ENCODE data around the gene AFAP1.

AFAP1 gene

GRCh38 chr4:7853271-7853670 is 86.4 kb downstream of the AFAP1 start:
- DNase-seq (ENCODE audit: extremely low spot score, insufficient read length, low read depth) (no peak), FAIRE-seq (no peak)

GRCh38 chr4:7852568-7853185 is 87.0 kb downstream of the AFAP1 start:
- no peak for DNase-seq (ENCODE audit: extremely low spot score, insufficient read length, low read depth)

GRCh38 chr4:7850489-7850888 is 89.2 kb downstream of the AFAP1 start:
- DNase-seq (ENCODE audit: extremely low spot score, insufficient read length, low read depth) (no peak), FAIRE-seq (no peak)

More at GRCh38 chr4:7852568-7853185, 87.0 kb downstream of the AFAP1 start:
- no peak for FAIRE-seq

GRCh38 chr4:7847206-7847605 is 92.5 kb downstream of the AFAP1 start:
- no peak for DNase-seq (ENCODE audit: extremely low spot score, insufficient read length, low read depth)
- no peak for FAIRE-seq

DNA sequence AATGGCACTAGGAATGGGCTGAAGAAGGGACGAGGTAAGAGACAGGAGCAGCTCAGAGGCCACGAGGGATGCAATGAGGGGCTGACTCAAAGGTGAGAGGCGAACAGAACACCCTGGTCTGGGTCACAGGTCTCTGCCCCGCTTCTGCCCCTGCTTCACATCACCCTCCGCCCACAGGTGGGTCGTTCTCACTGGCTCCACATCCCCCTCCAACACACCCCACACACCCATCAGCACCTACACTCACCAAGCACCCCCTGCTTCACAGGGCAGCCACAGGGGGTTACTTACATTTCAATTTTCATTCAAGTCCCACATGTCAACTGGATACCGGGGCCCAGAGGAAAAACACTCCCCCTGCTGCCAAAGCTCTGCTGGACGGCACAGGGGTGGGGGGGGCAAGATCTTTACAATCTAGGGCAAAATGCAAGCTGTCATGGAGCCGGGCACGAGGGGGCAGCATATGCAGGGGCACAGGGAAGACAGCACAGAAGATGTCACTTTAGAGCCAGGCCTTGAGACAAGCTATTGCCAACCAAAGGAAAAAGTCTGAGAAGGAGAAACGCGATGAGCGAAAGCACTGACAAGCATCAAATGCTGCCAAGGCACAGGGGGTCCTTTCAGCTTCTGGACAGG is 94.0 kb downstream of the AFAP1 start:
- no peak for DNase-seq (ENCODE audit: extremely low spot score, insufficient read length, low read depth)
- no peak for FAIRE-seq

- DNase-seq (ENCODE audit: extremely low spot score, insufficient read length, low read depth): no peak
- FAIRE-seq: no peak
These were observed 95.1 kb downstream of the AFAP1 start for GRCh38 chr4:7844594-7844991.

- DNase-seq (ENCODE audit: extremely low spot score, insufficient read length, low read depth) (peak; percentile 18), FAIRE-seq (peak; percentile 70)
These were observed 95.6 kb downstream of the AFAP1 start for GRCh38 chr4:7843831-7844593.

DNA sequence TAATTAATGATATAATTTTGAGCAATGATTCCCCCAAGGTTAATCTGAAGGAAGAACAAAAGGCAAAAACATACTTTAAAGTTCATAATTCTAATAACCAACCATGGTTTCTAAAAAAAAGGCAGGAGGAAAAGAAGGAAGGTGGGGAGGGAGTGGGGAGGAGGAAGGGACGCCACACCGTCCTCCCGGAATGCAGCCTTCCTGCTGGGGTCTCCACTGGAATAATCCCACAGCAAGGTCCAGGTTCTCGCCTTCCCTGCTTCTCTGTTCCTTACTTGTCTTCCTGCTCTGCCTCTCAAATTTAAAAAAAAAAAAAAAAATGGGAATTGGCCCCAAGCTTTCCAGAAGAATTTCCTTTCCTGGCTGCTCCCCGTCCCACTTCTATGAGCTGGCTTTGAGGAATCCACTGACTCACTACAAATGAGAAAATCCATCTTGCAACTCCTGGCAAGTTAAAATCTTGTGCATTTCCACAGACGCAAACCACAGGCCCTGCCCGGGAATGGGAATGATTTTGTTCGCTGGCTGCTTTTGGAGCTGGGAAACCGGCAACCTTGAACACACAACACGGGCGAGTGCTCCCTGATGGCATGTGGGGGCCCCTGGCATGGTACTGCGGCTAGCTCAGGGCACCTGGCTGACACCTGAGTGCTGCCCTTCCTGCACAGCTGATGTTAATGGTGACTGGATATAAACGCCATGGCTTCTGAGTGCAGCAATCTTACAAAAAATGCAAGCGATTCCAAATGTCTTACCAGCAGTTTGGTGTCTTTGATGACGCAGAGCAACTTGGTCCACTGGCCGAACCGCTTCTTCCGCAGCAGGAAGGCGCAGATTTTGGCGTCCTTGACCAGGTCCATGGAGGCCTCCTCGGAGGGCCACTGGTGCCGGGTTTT is 97.0 kb downstream of the AFAP1 start:
- DNase-seq (ENCODE audit: extremely low spot score, insufficient read length, low read depth) (no peak), FAIRE-seq (no peak)

- FAIRE-seq (no peak), DNase-seq (ENCODE audit: extremely low spot score, insufficient read length, low read depth) (no peak)
These were observed 97.8 kb downstream of the AFAP1 start for GRCh38 chr4:7841894-7842293.

DNA sequence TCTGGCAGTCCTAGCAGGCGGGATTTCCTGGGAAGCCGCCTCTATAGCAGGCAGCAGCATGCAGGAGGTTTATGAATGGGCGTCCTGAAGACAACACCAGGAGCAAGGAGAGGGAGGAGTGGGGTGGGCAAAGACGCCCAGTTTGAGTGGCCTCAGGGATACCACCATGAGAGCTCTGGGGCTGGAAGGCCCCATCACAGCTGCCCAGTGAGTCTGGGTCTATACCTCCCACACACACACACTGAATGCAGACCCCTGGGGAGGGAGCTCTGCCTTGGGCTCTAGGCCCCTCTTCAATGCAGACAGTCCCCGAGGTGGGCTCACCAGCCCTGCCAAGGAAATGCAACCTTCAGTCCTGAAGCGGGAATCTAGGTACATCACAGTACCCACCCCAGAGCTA is 98.6 kb downstream of the AFAP1 start:
- DNase-seq (ENCODE audit: extremely low spot score, insufficient read length, low read depth) (no peak), FAIRE-seq (no peak)

DNA sequence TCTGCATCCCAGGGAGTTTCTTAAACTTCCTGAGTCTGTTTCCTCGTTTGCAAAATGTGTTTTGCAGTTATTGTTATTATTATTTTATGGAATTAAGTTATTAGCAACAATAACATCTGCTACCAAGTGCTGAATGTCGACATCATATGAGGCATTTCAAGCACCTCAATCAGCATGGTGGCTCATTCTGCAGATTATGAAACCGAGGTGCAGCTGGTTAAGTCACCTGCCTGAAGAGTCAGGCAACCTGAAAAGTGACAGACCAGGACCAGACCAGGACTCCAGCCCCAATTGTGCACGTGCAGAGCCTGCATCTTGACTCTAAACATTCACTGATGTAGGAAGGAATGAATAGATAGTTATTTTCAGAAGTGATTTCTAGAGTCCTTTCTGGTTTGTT is 99.8 kb downstream of the AFAP1 start:
- FAIRE-seq (no peak), DNase-seq (ENCODE audit: extremely low spot score, insufficient read length, low read depth) (no peak)

DNA sequence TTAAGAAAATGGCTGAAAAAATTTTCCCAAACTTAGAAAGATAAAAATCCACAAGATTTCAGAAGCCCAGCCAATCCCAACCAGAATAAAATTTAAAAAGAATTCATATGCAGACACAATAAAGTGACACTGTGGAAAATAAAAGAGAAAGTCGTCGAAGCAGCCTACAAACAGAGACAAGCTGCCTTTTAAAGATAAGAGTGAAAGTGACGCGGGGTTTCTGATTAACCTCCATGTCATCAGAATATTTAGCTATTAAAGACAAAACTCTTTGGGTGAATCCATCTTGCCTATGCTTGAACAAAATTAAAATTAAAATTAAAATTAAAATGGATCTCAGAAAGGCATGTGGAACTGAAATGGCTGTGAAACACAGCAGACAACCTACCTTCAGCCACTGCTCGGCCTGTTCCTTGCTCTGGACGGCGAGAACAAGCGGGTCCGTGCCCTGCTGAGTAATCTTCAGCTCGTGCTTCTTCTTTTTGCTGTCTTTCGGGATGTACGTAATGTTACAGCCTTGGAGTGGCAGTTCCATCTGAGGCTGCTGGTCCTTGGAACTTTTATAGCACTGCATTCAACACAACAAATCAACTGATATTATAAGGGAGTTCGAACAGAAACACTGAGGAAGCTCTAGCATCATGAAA is 101.4 kb downstream of the AFAP1 start:
- FAIRE-seq: no peak
- no peak for DNase-seq (ENCODE audit: extremely low spot score, insufficient read length, low read depth)

GRCh38 chr4:7837597-7838135 is 102.0 kb downstream of the AFAP1 start:
- no peak for DNase-seq (ENCODE audit: extremely low spot score, insufficient read length, low read depth)
- FAIRE-seq: no peak

DNA sequence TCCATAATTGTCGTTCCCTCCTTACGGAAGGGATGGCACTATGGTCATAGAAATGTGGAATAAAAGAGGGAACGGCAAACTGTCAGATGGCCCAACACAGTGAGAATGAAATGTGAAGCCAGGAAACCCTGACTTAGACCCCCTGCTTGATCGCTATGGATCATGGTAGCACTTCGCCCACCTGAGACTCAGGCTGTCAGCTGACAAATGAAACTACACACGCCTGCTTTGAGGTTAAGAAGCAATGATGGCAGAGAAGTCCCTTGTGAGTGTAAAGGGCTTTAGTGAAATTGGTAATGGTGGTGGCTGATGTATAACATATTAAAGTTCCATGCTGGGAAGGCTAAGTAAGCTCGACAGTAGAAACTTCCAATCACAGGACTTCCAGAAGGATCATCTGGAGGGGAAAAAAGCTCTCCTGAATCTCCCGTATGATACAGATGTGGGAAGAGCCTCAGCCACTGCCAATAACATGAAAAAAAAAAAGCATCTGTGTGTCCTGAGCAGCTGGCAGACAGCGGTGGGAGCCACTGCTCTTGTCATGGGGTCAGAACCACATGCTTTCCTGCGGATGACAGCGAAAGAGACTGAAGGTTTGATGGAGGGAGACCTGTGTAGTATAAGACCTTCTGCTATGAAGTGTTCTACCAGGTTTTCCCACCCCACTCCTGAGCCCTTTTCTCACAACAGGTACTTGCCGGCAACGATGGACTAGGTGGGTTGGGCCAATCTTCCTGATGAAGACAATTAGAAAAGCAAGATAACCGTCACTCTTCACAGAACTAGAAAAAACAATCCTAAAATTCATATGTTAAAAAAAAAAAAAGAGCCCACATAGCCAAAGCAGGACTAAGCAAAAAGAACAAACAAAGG is 107.6 kb downstream of the AFAP1 start:
- FAIRE-seq: no peak
- no peak for DNase-seq (ENCODE audit: extremely low spot score, insufficient read length, low read depth)

DNA sequence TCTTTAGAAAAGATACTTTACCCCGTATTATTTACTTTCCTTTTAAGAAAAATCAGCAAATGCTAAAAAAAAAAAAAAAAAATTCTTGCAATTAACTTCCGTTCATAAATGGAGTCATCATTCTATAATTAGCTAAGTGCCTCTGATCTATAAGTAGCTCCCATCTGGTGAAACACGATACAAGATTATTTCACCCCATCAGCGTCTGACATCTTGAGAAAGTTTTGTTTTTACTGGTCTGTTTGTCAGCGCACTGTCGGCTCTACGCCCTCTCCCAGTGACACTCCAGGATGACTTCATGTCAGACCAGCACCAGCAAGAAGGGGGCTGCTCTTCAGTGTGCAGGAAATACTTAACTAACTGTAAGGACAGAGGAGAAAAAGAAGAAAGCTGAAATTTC is 108.3 kb downstream of the AFAP1 start:
- no peak for DNase-seq (ENCODE audit: extremely low spot score, insufficient read length, low read depth)
- no peak for FAIRE-seq

DNA sequence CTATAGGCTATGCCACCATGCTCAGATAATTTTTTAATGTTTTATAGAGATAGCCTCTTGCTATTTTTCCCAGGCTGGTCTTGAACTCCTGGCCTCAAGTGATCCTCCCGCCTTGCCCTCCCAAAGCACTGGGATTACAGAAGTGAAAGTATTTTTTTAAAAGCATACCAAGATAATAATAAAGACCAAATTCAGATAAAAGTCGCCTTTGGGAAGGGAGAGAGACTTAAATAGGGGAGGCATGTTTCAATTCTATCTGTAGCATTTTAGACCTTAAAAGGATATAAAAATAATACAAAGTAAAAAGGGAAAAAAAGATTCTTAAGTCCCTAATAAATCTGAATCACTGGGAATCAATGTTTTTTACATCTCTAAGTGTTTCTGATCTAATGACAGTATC is 108.9 kb downstream of the AFAP1 start:
- FAIRE-seq (no peak), DNase-seq (ENCODE audit: extremely low spot score, insufficient read length, low read depth) (no peak)

GRCh38 chr4:7829652-7830580 is 109.7 kb downstream of the AFAP1 start:
- DNase-seq (ENCODE audit: extremely low spot score, insufficient read length, low read depth): no peak
- FAIRE-seq: no peak
